ENCODE results near the gene M6PR. TPM values are rescaled to one million over a fixed set of nuclear protein-coding genes. Genes with fewer than 3 reads are reported as not detected.

The M6PR gene
- 124 TPM for polyA plus RNA-seq (2013)

DNA sequence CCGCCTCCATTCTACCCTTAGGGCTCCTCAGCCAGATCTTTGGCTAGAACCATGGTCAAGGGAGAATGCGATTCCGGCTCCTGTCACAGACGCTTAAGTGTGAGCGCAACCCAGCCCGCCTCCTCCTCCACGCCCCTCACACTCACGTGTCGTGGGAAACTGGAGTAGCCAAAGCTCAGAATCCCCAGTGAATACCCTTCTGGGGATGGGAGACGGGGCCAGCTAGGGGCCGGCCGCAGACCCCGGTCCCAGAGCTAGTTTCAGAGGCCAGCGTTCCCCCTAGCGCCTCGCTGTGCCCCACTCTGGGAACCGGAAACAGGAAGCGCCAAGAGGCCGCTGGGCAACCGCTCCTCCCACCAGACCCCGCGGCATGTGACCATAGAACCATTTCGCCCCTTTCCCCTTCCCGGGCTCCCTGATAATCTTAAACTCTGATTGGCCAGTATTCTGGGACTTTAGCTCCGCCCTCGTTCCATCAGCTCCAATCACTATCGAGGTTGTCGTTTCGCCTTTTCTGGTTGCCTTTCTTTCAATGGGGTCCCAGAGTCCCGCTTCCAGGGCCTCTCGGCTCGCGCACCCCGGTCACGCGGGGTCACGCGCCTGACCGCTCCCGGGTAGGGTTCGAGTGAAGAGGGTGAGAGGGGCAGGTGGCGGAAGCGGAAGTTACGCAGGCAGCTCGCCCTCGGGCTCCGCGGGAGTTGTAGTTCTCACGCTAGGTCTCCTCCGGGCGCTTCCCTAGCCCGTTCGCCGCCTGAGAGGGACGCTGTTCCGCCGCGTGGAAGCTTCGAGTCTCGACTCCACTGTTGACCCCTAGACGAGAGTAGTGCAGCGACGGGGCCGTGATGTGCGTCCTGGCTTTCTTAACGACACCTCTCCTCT lies at the start of gene M6PR:
M6PR (minus strand) TSS at position 304 of the 879 bp plus-strand sequence. CDS start 3,241 bp downstream, outside the sequence.
- H3K36me3 ChIP-seq (ENCODE audit: control insufficient read depth in 4 of 4, insufficient read depth in 4 of 4, low read length in 3 of 4) = peaks cover 7 to 21% (median 16%) of the 10 kb centered on the region in 4 experiments
- WGBS (ENCODE audit: insufficient coverage) = 0% methylated on average over 57 of the region's 66 CpGs
- ChIA-PET POLR2A (interaction anchor here (0.6 to 1.2 kb wide), 4 partner anchors 39 to 248 kb away, joined by 3 to 5 read pairs (median 4); no protein-coding TSS in a partner anchor), CTCF (interaction anchor here (1.0 to 8.1 kb wide), 9 partner anchors 13 to 1774 kb away, joined by 3 to 151 read pairs (median 4); partner anchors contain the start of gene PHC1)
- H3K4me1 ChIP-seq (ENCODE audit: control extremely low read depth in 1 of 4, control insufficient read depth in 4 of 4, insufficient read depth in 4 of 4, low read length in 3 of 4) = peaks cover 16 to 40% (median 28%) of the 10 kb centered on the region in 4 experiments
- peak; percentile 95 to 96 (median 96) for DNase-seq
- no peaks in the 10 kb centered on the region for H3K27me3 ChIP-seq (replicated peaks in 2 of 5; ENCODE audit: control insufficient read depth in 4 of 5, insufficient read depth in 5 of 5, low read length in 4 of 5)
- H3K27ac ChIP-seq (ENCODE audit: insufficient read depth in 1 of 2, low read depth in 1 of 2, low read length in 2 of 2, poor library complexity in 1 of 2, severe bottlenecking in 2 of 2) = peak within 1 kb of the TSS; percentile 98 to 99
- H3K9me3 ChIP-seq (ENCODE audit: control extremely low read depth in 1 of 5, control insufficient read depth in 4 of 5, insufficient read depth in 2 of 5, low read depth in 1 of 5, low read length in 4 of 5) = peaks cover 0 to 10% (median 4%) of the 10 kb centered on the region in 5 experiments
- H3K4me3 ChIP-seq (ENCODE audit: control insufficient read depth in 1 of 7, extremely low read depth in 1 of 7, insufficient read depth in 4 of 7, low read depth in 2 of 7, low read length in 6 of 7) = peak within 1 kb of the TSS; percentile 66 to 98 (median 94)

DNA sequence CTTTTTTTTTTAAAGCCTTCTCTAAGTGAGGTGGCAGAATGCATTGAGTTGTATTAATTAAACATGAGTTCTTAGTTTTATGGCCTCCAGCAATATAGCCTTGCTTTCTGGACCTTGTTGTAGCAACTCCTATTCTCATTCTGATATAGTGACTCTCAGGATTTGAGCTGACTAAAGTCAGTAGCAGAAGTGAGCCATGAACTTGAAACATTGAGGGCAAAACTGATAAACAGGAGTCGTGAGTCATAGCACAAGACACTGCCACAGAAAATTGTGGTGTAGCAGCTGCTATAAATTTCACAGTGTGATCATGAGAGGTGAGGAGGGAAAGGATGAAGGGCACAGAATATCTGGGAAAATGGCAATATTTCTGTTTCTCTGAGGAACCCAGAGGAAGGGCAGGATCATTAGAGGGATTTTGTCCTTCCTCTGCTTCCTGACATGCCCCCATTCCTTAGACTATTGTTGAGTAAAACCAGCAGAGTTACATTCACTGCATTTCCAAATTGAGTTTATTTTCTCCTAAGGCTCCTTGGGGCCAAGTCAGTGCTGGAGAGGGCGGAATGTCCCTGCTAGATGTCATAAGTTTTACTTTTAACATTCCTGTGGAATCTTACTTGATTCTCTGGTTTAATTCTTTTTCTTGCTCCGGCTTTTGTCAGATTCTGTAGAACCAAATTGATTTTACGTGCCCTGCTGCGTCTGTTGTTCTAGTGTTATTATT lies 47.4 kb upstream of the M6PR start:
- Histone ChIP-seq H3K27ac (ENCODE audit: insufficient read depth in 1 of 2, low read depth in 1 of 2, low read length in 2 of 2, poor library complexity in 1 of 2, severe bottlenecking in 2 of 2) (peak overlapping the region in 1 of 2 experiments; percentile 11), H3K9me3 (ENCODE audit: control extremely low read depth in 1 of 5, control insufficient read depth in 4 of 5, insufficient read depth in 2 of 5, low read depth in 1 of 5, low read length in 4 of 5) (no peaks in the 10 kb centered on the region), H3K27me3 (replicated peaks in 2 of 5; ENCODE audit: control insufficient read depth in 4 of 5, insufficient read depth in 5 of 5, low read length in 4 of 5) (no peaks in the 10 kb centered on the region), H3K4me1 (ENCODE audit: control extremely low read depth in 1 of 4, control insufficient read depth in 4 of 4, insufficient read depth in 4 of 4, low read length in 3 of 4) (peaks cover 4 to 24% (median 14%) of the 10 kb centered on the region in 4 experiments), H3K4me3 (ENCODE audit: control insufficient read depth in 1 of 7, extremely low read depth in 1 of 7, insufficient read depth in 4 of 7, low read depth in 2 of 7, low read length in 6 of 7) (no peak overlapping the region), H3K36me3 (ENCODE audit: control insufficient read depth in 4 of 4, insufficient read depth in 4 of 4, low read length in 3 of 4) (peaks cover 0 to 7% (median 3%) of the 10 kb centered on the region in 4 experiments)
- ChIA-PET POLR2A (no interaction called here), CTCF (interaction anchor here (1.0 to 1.2 kb wide), 2 partner anchors 9 to 46 kb away, joined by 5 to 7 read pairs; no protein-coding TSS in a partner anchor)
- WGBS (ENCODE audit: insufficient coverage) = 86% methylated on average over 4 of the region's 5 CpGs
- DNase-seq = peak; percentile 14 to 82 (median 68)

DNA sequence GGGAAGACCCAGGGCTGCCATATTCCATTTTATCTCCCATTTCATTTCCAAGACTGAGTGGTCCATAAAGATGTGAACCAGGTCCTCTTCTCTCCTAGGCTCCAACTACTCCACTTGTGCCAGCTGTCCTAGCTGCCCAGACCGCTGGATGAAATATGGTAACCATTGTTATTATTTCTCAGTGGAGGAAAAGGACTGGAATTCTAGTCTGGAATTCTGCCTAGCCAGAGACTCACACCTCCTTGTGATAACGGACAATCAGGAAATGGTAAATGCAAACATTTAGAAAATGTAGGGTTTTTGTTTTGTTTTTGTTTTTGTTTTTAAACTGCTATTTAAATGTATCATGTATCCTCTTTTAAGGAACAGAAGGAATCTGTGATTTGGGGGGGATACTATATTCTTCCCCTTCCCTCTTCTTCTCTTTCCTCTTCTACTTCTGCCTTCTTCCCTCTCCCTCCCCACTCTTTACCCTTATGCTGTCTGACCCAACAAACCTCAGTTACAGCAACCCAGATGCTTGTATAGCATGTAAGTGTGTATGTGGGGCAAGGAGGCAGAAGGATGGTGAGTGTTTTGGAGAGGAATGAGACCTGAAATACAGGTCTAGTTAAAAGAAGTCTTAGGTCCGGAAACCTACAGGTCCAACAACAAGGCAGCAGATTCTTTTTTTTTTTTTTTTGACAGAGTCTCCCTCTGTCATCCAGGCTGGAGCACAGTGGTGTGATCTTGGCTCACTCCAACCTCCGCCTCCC lies 45.8 kb upstream of the M6PR start:
- no peak for DNase-seq
- 95% methylated on average over 3 of the region's 4 CpGs for WGBS (ENCODE audit: insufficient coverage)
- Histone ChIP-seq H3K27ac (ENCODE audit: insufficient read depth in 1 of 2, low read depth in 1 of 2, low read length in 2 of 2, poor library complexity in 1 of 2, severe bottlenecking in 2 of 2) (no peak overlapping the region), H3K4me1 (ENCODE audit: control extremely low read depth in 1 of 4, control insufficient read depth in 4 of 4, insufficient read depth in 4 of 4, low read length in 3 of 4) (peaks cover 11 to 39% (median 24%) of the 10 kb centered on the region in 4 experiments), H3K27me3 (replicated peaks in 2 of 5; ENCODE audit: control insufficient read depth in 4 of 5, insufficient read depth in 5 of 5, low read length in 4 of 5) (no peaks in the 10 kb centered on the region), H3K9me3 (ENCODE audit: control extremely low read depth in 1 of 5, control insufficient read depth in 4 of 5, insufficient read depth in 2 of 5, low read depth in 1 of 5, low read length in 4 of 5) (no peaks in the 10 kb centered on the region), H3K4me3 (ENCODE audit: control insufficient read depth in 1 of 7, extremely low read depth in 1 of 7, insufficient read depth in 4 of 7, low read depth in 2 of 7, low read length in 6 of 7) (no peak overlapping the region), H3K36me3 (ENCODE audit: control insufficient read depth in 4 of 4, insufficient read depth in 4 of 4, low read length in 3 of 4) (peaks cover 0 to 6% (median 2%) of the 10 kb centered on the region in 4 experiments)
- POLR2A ChIA-PET = no interaction called here
- CTCF ChIA-PET = no interaction called here

DNA sequence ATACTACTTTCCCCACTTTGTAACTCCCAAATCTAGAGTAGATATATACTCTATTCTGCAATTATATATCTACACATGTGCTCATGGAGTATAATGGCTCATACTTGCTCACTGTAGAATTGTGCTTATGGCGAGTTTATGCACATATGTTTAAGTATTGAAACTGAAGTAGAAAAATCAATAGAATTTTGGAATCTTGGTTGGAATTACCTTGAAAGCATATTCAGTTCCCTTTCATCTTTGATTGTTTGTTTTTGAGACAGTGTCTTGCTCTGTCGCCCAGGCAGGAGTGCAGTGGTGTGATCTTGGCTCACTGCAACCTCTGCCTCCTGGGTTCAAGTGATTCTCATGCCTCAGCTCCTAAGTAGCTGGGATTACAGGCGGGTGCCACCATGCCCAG lies 44.4 kb upstream of the M6PR start:
- peaks cover 16 to 52% (median 36%) of the 10 kb centered on the region in 4 experiments for H3K4me1 ChIP-seq (ENCODE audit: control extremely low read depth in 1 of 4, control insufficient read depth in 4 of 4, insufficient read depth in 4 of 4, low read length in 3 of 4)
- H3K27ac ChIP-seq (ENCODE audit: insufficient read depth in 1 of 2, low read depth in 1 of 2, low read length in 2 of 2, poor library complexity in 1 of 2, severe bottlenecking in 2 of 2) = no peak overlapping the region
- POLR2A ChIA-PET = no interaction called here
- no peaks in the 10 kb centered on the region for H3K9me3 ChIP-seq (ENCODE audit: control extremely low read depth in 1 of 5, control insufficient read depth in 4 of 5, insufficient read depth in 2 of 5, low read depth in 1 of 5, low read length in 4 of 5)
- H3K4me3 ChIP-seq (ENCODE audit: control insufficient read depth in 1 of 7, extremely low read depth in 1 of 7, insufficient read depth in 4 of 7, low read depth in 2 of 7, low read length in 6 of 7) = no peak overlapping the region
- CTCF ChIA-PET = no interaction called here
- no peaks in the 10 kb centered on the region for H3K27me3 ChIP-seq (replicated peaks in 2 of 5; ENCODE audit: control insufficient read depth in 4 of 5, insufficient read depth in 5 of 5, low read length in 4 of 5)
- peaks cover 0 to 6% (median 2%) of the 10 kb centered on the region in 4 experiments for H3K36me3 ChIP-seq (ENCODE audit: control insufficient read depth in 4 of 4, insufficient read depth in 4 of 4, low read length in 3 of 4)
- no peak for DNase-seq
- WGBS (ENCODE audit: insufficient coverage) = 100% methylated on average over 1 of the region's 3 CpGs

DNA sequence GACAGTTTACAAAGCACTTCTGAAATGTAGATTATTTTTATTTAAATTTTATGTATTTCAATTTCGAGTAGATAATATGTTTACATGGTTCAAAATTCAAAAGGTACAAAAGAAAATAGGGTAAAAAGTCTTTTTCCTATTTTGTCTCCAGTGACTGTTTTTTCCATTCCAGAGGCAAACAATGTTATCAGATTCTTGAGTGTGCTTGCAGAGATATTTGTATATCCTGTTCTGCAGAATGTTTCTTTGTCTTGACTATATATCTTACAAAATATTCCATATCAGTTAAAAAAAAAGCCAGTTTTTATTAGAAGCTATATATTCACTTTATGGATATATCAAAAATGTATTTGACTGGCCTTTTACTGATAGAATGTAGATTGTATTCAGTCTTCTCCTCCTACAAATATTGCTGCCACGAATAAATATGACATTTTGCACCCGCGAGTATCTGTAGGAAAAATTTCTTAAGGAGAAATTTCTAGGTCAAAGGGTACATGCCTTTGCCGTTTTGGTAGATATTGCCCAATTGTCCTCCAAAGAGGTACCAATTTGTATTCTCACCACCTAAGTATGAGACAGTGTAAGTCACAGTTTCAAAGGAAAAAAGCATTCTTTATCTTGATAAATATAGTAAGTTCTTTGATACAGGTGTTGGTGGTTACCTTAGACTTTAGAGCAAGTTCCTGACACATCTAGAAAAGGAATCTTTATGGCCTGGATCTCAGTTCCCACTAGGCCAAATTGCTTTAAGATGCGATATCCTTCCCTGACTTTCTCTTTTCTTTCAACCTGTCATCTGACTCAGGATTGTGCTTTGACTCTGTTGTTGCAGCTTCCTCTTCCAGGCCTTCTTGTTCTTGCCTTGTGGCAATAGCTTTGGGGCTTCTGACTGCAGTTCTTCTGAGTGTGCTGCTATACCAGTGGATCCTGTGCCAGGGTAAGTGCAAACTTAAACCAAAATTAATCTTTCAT lies 42.2 kb upstream of the M6PR start:
- Histone ChIP-seq H3K4me3 (ENCODE audit: control insufficient read depth in 1 of 7, extremely low read depth in 1 of 7, insufficient read depth in 4 of 7, low read depth in 2 of 7, low read length in 6 of 7) (peak overlapping the region in 5 of 7 experiments; percentile 7 to 65 (median 30)), H3K9me3 (ENCODE audit: control extremely low read depth in 1 of 5, control insufficient read depth in 4 of 5, insufficient read depth in 2 of 5, low read depth in 1 of 5, low read length in 4 of 5) (no peaks in the 10 kb centered on the region), H3K27me3 (replicated peaks in 2 of 5; ENCODE audit: control insufficient read depth in 4 of 5, insufficient read depth in 5 of 5, low read length in 4 of 5) (no peaks in the 10 kb centered on the region), H3K4me1 (ENCODE audit: control extremely low read depth in 1 of 4, control insufficient read depth in 4 of 4, insufficient read depth in 4 of 4, low read length in 3 of 4) (peaks cover 22 to 66% (median 49%) of the 10 kb centered on the region in 4 experiments), H3K36me3 (ENCODE audit: control insufficient read depth in 4 of 4, insufficient read depth in 4 of 4, low read length in 3 of 4) (peaks cover 0 to 6% (median 2%) of the 10 kb centered on the region in 4 experiments), H3K27ac (ENCODE audit: insufficient read depth in 1 of 2, low read depth in 1 of 2, low read length in 2 of 2, poor library complexity in 1 of 2, severe bottlenecking in 2 of 2) (peak overlapping the region; percentile 54 to 71)
- 54% methylated on average over 4 of the region's 6 CpGs for WGBS (ENCODE audit: insufficient coverage)
- POLR2A ChIA-PET = interaction anchor here (0.8 kb wide), 1 partner anchor 29 kb away, joined by 5 read pairs; no protein-coding TSS in a partner anchor
- peak; percentile 28 to 73 (median 60) for DNase-seq
- CTCF ChIA-PET = interaction anchor here (0.8 to 1.9 kb wide), 3 partner anchors 18 to 41 kb away, joined by 4 to 5 read pairs (median 4); no protein-coding TSS in a partner anchor

Measured in common myeloid progenitor, CD34-positive (primary cell).